Activated CD4-positive, alpha-beta T cell treated with anti-CD3 and anti-CD28 coated beads for 24 hours (primary cell): ENCODE measurements around the gene CRBN.

Experiments used
- DNase-seq, 2 donors: peaks; one replicate each; pipeline ENCODE4 v3.0.0-alpha.2; 2020; ENCODE audit warnings: low read depth in 2 of 2

The CRBN gene

DNA sequence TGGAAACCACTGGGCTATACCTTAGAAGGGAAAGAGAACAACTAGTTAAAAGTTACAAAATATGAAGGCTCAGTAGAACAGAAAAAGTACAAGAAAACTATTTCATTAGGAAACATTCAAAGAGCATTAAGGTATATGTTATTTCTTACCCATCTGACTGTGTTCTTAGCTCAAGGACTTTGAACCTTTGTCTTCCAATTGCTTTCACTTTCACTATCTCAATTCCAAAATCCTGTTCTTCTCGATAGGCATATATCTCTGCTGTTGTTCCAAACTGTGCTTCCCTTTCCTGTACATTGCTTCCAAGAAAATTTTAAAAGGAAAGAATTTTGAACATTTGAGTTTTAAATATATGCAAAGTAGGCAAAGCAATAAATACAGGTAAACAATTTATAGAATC lies 6.9 kb downstream of the CRBN start:
- no peak for DNase-seq

DNA sequence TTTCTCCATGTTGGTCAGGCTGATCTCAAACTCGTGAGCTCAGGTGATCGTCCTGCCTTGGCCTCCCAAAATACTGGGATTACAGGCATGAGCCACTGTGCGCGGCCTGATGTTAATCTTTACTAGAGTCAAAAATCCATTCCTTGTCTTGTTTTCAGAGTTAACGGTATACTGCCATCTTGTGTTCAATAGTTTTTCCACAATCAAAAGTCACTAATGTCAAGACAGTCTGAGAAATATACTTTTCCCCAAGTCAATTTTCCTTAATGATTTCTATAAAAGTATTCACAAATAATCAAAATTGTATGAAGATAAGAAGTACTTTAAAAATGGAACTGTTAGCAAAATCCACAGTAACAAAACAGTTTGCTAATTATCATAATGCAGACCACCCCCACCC lies 8.5 kb downstream of the CRBN start:
- DNase-seq, result no peak

DNA sequence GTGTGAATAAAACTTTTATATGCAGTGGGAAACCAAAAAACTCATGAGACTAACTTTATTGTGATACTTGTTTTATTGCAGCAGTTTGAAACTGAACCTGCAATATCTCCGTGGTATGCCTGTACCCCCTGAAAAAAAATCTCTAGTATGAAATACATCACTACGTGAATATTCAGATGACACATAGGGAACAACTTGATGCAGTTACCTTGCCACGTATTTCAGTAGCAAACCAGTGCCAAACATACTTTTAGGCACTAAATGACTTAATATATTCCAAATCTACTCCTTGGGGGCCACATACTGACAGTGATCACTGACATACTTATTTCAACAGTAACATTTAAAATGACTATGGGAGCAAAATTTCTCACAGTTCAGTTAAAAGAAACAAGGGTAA lies 13.8 kb downstream of the CRBN start:
- no peak for DNase-seq

DNA sequence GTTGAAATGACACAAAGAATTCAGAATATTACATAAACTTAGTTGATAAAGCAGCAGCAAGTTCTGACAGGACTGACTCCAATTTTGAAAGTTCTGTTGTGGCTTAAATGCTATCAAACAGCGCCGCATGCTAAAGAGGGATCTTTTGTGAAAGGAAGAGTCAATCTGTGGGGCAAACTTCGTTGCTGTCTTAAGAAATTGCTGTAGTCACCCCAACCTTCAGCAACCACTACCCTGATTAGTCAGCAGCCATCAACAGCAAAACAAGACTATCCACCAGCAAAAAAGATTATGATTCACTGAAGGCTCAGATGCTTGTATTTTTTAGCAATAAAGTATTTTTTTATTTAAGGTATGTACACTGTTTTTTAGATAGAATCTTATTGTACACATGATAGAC lies 14.2 kb downstream of the CRBN start:
- no peak for DNase-seq

DNA sequence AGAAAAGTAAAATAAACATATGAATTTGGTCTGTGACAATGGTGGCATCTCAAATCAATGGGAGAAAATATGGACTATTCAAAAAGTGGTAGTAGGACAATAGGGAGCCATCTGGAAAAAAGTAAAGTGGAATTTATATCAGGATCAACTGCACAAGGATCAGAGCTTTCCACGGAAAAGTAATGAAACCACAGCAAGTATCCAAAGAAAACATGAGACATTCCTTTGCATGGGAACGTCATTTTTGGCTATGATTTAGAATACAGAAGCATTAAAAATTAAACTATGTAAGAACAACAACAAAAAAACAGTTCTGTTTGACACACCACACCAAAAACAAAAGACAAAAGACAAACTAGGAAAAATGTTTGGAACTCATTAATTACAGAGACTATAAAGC lies 18.7 kb downstream of the CRBN start:
- DNase-seq, result no peak

DNA sequence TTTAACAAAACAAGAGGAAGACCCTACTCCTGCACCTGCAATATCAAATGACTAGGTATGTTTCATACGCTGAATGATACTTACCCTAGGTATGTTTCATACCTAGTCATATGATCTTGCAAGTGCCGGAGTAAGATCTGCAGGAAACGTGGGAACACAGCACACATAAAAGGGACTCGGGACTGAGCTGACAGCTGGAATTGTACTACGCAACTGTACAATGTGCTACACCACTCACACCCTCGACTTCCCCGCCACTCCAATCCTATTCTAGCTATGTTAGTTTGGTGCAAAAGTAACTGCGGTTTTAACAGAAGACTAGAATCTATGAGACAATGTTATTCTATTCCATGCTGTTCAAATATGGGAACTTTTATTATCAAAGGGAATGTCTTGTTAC lies 22.0 kb downstream of the CRBN start:
- no peak for DNase-seq

DNA sequence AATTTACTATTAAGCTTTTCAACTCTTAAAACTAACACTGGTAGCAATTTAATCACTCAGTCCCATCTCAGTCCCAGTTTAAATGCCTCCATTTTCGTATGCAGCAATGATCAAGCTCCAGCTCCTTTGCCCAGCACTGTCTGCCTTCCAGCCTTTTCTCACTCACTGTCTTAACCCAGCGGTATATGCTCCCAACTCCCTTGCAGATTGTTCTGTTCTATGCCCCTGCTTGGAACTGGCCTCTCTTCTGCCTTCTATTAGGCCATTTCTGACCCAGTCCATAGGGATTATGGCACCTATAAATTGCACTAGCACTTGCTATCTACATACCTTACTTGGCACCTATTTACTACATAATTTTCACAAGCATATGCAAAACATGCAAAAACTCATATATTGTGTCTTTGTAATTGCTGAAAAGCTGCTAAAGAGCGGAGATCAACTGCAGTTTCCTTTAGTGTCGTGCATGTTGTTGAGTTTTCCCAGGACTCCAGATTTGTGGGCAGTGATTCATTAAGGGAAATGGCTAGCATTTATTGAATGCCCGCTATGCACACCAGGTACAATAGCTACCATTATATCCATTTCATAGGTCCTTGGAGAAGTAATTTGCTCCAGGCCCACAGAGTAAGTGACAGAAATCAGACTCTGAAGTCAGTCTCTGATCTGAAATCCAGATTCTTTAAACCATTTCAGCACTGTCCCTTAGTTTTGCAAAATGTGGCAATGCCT lies 24.4 kb downstream of the CRBN start:
- no peak for DNase-seq

DNA sequence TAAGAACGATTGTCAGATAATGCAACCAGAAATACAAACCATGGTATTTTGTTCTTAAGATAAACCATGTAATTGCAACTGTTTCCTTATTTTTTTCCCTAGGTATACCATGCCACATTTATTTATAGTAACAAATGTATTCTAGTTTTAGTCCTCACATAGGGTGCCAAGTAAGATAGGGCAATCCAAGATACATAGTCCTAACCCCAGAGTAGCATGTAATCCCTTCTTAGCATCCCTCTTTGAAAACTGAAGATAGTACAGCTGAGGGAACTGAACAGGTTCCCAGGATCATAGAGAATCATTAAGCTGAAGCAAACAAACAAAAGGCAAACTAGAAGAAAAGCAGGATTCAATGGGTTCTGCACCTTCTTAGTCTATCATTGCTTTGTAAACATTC lies 28.0 kb downstream of the CRBN start:
- no peak for DNase-seq

DNA sequence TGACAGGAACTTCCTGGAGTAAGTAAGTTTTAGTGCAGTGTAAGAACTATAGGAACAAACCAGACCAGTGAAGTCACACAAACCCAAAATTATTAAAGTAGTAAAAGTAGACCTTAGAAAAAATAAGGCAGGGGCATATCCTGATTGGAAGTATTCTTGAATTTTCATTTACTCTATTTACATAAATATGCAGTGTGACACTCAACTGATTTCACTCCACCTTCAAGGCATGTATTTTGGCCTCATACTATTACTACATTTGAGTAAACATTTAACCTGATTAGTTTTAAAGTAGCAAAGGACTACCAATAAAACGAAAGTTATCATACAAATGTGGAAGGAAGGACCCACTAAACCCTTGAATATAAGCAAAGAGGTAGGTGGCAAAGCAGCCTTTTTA lies 29.9 kb downstream of the CRBN start:
- DNase-seq, result no peak

DNA sequence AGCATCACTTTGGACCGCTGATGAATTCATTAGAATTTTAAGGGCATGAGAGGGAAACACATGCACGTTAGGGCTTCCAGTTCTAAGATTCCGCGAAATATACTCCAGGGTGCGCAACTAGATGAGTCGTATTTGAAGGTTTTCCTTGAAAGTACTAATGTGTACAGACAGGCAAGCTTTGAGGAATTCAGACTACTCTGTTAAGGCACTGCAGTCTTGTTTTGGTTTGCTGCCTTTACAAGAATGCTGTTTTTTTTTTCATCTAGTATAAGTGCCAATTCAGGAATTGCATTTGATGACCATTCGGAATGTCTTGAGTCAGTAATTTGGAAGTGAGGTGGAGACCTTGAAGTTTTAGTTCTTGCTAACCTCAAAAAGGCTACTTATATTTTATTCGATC lies 33.7 kb downstream of the CRBN start:
- no peak for DNase-seq

DNA sequence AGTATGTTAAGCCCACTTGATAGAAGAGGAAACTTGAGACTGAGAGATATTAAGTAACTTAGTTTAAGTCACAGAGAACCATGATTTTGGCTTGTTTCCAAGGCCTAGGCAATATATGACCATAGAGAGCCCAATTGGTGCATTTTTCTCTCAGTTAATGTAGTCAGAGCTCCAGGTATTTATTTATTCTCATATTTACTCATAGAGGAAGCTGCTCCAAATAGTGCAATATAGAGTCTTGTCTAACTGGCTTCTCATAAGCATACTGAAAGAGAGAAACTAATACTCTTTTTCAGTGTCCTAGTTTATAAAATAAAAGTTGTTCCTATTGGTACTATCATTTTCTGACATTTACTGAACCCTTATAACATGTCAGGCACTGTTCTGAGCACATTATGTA lies 37.6 kb downstream of the CRBN start:
- DNase-seq, result no peak

DNA sequence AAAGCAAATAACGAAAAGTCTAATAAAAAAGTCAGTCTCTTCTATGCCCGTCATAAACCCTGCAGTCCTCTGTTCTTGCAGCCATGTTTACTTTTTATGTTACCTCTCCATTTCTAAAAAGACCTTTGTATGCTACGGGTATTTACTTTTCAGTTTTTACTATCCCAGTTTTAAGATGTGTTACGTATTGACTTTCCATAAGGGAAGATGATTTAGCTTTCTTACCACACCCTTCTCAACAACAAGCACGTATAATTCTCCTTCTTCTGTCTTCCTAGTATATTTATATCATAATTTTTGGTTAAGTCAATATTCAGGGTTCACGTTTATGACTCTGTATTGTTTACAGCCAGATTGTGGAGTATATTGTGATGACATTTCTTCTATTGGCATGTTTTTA lies 42.0 kb downstream of the CRBN start:
- DNase-seq, result no peak

DNA sequence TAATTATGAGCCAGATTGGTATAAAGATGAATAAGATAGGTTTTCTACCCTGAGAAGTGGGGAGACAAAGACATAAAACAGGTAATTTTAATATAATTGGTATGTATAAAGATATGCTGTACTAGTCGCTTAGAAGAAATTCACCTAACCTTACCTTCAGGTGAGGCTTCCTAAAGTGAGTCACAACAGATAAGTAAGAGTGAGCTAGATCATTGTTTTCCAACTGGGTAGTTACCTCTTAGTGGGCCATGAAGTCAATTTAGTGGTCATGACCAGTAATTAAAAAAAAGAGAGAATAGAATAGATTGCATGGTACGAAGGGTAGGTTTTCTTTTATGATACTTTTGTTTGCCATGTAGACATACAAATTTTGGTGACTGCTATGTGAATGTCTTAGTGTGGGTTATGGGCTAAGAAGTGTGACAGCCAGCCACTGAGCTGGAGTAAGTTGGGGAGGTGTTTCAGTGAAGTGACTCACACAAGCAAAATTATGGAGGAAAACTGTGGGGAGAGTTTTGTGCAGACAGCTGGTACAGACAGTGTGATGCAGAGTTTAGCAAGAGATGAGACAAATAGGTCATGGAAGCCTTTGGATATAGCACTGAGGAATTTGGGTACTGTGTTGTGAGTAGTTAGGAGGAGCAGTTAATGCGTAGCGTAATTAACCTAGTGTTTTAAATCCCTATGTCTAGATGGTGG lies 44.6 kb downstream of the CRBN start:
- no peak for DNase-seq

DNA sequence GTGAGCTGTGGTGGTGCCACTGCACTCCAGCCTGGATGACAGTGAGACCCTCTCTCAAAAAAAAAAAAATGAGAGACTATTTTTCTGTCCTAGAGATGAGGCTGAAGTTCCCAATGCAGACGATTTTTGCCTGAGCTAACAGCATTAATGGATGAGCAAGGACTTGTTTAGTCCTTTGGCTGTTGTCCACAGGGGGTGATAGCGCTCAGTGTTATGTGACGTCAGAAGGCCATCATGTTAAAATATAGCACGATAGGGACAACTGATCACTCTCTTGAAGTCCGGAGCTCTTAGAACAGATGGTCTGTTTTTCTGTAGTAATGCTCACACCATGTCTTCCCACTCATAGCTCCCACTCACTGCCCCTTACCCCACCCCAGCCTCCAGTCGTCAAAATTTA lies 46.0 kb downstream of the CRBN start:
- DNase-seq, result no peak

DNA sequence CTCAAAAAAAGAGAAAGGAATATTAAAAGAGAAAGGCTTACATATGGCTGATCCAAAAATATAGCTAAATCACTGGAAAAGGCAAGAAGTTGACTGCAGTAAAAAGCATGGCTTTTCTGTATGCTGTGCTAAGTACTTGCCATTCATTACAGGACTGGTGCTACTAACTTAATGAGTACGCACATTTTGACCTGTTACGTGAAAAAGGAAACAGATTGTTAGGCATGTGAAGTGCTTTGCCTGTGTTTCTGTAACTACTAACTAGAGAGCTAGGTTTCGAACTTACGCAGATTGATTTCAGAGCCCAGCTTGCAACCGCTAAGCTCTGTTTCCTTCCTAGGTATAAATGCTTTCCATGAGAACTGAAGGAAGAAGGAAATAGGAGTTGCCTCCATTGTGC lies 49.9 kb downstream of the CRBN start:
- DNase-seq, result no peak

DNA sequence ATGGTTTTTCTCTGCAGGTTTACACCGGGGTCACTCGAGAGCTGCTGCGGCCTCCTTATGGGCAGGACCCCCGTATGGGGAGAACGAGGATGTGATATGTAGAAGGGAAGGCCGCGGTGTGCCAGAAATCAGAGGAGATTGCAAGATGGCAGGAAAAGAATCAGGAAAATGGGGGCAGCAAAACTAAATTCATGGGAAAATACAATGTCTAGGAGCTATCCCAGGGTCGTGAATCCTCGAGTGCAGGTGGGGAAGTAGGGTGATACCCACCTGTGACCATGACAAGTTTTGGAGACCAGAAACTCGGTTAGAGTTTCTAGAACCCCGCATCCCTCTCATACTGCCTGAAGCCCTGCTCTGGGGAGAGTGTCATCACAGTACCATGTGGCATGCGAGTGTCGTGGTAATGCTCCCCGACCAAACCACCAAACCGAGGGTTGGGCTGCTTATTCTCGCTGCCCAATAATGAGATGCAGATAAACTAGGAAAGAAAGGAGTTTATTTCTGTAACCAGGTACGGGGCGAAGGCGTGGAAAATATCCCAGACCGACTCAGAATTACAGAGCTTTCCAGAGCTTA lies 52.0 kb downstream of the CRBN start:
- peak in 1 of 2 donors; percentile 13 for DNase-seq

DNA sequence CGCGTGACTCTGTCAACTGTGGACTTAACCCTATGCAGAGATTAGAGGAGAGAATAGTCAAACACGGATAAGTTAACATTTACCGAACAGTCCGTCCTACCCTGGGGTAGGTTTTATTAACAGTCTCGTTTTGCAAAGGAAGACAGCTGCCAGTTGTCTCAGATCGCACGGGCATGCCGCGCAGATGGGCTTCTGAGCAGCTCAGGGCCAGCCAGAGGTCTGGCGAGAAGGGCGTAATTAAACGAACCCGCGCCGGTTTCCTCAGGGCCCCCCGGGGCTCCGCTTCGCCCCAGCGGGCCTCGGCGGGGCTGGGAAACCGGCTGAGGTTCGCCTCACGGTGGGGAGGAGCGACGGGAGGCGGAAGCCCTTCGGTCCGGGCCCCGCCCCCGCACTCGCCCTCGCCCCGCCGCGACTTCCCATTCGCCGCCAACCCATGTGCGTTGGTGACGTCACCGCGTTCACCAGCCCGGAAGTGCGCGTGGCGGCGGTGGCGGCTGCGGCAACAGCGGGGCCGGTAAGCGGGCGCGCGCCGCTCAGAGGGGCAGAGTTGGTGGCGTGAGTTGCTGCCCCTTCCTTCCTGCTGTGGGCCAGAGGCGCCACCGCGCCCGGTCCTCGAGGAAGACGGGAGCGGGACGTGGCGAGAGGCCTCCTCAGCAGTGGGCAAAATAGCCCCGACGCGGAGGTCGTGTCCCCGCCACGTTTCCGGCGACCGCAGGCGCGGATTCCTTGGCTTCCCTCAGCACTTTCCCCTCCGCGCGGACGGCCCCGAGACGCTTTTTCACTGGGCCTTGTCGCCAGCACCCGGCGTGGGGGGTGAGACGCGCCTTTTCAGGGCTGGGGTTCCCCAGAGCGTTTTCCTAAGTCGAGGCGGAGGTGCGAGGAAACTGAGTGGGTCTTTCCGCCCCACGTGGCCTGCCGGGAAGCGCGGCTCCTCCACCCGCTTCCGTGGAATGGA lies 52.7 kb downstream of the CRBN start, which contains the start of gene TRNT1:
Gene TRNT1 (plus strand): TSS at position 464 of the 955 bp plus-strand sequence. CDS start 2,101 bp downstream, outside the sequence.
- peak; percentile 92 to 96 for DNase-seq

DNA sequence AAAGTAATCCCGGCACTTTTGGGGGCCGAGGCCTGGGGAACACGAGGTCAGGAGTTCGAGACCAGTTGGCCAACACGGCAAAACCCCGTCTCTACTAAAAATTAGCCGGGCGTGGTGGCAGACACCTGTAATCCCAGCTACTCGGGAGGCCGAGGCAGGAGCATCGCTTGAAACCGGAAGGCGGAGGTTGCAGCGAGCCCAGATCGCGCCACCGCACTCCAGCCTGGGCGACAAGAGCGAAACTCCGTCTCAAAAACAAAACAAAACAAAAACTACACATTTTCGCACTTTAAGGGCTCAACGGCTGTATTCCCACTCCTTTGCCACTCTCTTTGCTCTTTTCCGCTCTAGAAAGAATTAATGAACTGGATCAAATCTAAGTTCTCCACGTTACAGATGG lies 53.5 kb downstream of the CRBN start:
- DNase-seq, result no peak

DNA sequence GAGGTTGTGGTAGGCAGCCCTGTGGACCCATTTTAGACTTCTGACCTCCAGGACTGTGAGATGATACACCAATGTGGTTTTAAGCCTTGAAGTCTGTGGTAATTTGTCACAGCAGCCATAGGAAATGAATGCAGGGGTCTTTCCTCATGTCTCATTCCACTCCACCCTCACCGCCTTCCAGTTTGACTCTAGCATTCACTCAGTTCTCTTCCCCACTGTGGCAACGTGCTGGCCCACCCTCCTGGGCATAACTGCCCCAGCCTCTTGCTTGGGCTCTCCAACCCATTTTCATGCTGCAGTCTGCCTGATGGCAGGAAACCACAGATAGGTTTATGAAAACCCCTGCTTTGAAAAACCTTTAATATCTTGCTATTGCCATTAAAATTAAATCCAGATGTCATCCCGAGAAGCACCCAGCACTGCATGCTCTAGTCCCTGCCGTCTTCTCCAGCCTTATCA lies 60.1 kb downstream of the CRBN start:
- DNase-seq, result no peak

DNA sequence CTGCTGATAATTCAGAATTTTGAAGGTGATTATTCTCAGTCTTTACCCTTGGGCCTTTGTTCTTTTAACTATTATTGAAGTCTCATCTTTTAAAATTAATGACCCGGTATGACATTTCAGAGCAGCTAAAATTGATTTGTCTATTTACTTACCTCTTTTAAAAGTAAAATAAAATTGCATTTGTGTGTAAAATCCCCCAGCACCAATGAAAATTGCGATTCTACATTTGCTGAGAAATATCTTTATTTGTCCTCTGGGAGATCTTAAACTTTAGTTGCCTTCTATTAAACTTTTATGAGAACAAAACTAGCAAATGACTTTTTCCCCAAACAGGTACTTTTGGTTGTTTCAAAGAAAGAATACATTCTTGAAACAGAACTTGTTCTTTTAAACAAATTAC lies 61.8 kb downstream of the CRBN start:
- no peak for DNase-seq

DNA sequence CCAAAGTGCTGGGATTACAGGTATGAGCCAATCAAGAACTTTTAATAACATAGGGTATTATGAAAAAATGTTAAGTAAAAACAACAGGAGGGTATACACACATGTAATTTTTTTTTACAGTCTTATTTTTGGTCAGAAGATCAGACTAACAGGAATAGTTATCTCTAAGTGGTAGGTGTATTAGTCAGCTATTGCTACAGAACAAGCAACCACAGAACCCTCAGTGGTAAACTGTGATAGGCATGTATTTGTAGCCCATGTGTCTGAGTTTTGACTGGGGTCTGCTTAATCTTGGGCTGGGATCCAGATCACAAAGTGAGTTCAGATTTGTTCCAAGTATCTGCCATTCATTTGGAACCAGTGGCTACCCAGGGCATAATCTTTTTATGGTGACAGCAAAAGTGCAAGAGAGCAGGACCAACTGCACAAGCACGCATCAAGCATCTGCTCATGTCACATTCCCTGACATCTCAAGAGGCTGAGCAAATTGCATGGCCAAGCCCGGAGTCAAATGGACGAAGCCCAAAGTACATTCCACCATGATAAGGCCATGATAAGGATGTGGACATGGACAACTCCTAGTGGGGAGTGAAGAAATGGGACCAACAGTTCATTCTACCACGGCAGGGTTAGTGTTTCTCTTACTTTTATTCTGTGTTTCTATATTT lies 66.3 kb downstream of the CRBN start:
- no peak for DNase-seq
